ENCODE data around the gene UHMK1. TPM values are rescaled to one million over a fixed set of nuclear protein-coding genes. Genes with fewer than 3 reads are reported as not detected.

Gene UHMK1
- total RNA-seq, 2 donors from 2014 or later: 19.2 to 26.0 TPM

DNA sequence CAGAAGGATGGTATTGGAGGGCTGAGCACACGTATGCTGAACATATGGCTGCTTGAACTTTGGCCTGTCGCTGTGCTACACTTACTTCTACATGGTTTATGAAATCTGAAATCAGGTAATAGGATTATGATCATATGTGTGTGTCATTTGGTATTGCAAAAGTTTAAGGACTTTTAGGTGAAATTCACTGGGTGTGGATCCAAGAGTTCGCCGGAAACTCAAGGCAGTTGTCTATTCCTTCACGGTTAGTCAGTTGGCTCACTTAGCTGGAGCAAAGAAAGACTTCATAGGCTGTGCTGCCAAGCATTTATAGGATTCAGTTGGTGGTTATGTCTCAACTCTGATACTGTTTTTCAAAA, 64.8 kb downstream of the UHMK1 start:
- 78 to 88% methylated on average over 5 of the region's 5 CpGs for WGBS, 2 experiments (ENCODE audit: insufficient coverage in 1 of 2, insufficient read length in 1 of 2)
- peak overlapping the region; percentile 70 for H3K9ac ChIP-seq (ENCODE audit: extremely low read depth, low read length, poor library complexity, severe bottlenecking)
- H3K9me3 Mint-ChIP-seq: no peaks in the 10 kb centered on the region
- H3K4me3 ChIP-seq (ENCODE audit: low read length): peak overlapping the region; percentile 90
- TF ChIP-seq, protein P1, sequence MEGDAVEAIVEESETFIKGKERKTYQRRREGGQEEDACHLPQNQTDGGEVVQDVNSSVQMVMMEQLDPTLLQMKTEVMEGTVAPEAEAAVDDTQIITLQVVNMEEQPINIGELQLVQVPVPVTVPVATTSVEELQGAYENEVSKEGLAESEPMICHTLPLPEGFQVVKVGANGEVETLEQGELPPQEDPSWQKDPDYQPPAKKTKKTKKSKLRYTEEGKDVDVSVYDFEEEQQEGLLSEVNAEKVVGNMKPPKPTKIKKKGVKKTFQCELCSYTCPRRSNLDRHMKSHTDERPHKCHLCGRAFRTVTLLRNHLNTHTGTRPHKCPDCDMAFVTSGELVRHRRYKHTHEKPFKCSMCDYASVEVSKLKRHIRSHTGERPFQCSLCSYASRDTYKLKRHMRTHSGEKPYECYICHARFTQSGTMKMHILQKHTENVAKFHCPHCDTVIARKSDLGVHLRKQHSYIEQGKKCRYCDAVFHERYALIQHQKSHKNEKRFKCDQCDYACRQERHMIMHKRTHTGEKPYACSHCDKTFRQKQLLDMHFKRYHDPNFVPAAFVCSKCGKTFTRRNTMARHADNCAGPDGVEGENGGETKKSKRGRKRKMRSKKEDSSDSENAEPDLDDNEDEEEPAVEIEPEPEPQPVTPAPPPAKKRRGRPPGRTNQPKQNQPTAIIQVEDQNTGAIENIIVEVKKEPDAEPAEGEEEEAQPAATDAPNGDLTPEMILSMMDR (conservative IDR thresholded peaks at IDR 0.05): no peak
- no peaks in the 10 kb centered on the region for H3K27me3 Mint-ChIP-seq (ENCODE audit: insufficient read depth)
- H3K27ac Mint-ChIP-seq: peak overlapping the region; percentile 37
- no peaks in the 10 kb centered on the region for H3K4me1 ChIP-seq (ENCODE audit: control insufficient read depth, insufficient read depth, low read length)
- peaks cover 26% of the 10 kb centered on the region for H3K4me1 Mint-ChIP-seq
- peak overlapping the region; percentile 70 for H3K4me3 Mint-ChIP-seq
- H3K27ac ChIP-seq (ENCODE audit: low read depth, low read length): no peak overlapping the region
- H3K36me3 Mint-ChIP-seq (ENCODE audit: low read depth): peaks cover 8% of the 10 kb centered on the region
- H3K27me3 ChIP-seq (ENCODE audit: control insufficient read depth, insufficient read depth, low read length, poor library complexity, severe bottlenecking): no peaks in the 10 kb centered on the region
- H3K9me3 ChIP-seq (ENCODE audit: control insufficient read depth, low read length): no peaks in the 10 kb centered on the region
- H3K36me3 ChIP-seq (ENCODE audit: control insufficient read depth, insufficient read depth, low read length): peaks cover 9% of the 10 kb centered on the region
- no peak for DNase-seq

DNA sequence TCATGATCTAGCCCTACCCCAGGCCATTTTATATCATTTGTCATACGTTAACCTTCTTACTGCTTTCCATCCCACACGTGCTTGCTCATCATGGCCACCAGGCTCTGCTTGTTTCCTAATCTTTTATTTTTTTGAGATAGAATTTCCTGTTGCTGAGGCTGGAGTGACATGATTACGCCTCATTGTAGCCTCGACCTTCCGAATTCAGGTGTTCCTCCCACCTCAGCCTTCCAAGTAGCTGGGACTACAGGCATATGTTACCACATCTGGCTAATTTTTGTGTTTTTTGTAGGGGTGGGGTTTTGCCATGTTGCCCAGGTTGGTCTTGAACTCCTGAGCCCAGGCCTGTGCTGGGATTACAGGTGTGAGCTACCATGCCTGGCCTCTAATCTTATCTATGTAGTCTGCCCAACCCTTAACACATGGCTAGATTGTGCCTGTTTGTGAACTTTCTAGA, 67.2 kb downstream of the UHMK1 start:
- Mint-ChIP-seq H3K4me3 (no peak overlapping the region), H3K27ac (no peak overlapping the region), H3K27me3 (ENCODE audit: insufficient read depth) (no peaks in the 10 kb centered on the region), H3K9me3 (no peaks in the 10 kb centered on the region), H3K4me1 (peaks cover 26% of the 10 kb centered on the region), H3K36me3 (ENCODE audit: low read depth) (peaks cover 17% of the 10 kb centered on the region)
- H3K27me3 ChIP-seq (ENCODE audit: control insufficient read depth, insufficient read depth, low read length, poor library complexity, severe bottlenecking): no peaks in the 10 kb centered on the region
- no peak overlapping the region for H3K4me3 ChIP-seq (ENCODE audit: low read length)
- DNase-seq: no peak
- 60 to 95% methylated on average over 1 to 5 of the region's 5 CpGs for WGBS, 2 experiments (ENCODE audit: insufficient coverage in 1 of 2, insufficient read length in 1 of 2)
- peaks cover 14% of the 10 kb centered on the region for H3K36me3 ChIP-seq (ENCODE audit: control insufficient read depth, insufficient read depth, low read length)
- H3K27ac ChIP-seq (ENCODE audit: low read depth, low read length): no peak overlapping the region
- H3K9ac ChIP-seq (ENCODE audit: extremely low read depth, low read length, poor library complexity, severe bottlenecking): no peak overlapping the region
- H3K9me3 ChIP-seq (ENCODE audit: control insufficient read depth, low read length): no peaks in the 10 kb centered on the region
- no peaks in the 10 kb centered on the region for H3K4me1 ChIP-seq (ENCODE audit: control insufficient read depth, insufficient read depth, low read length)
- TF ChIP-seq, protein P1 (conservative IDR thresholded peaks at IDR 0.05): peak; percentile 37

GRCh38 chr1:162565460-162565859, 67.8 kb downstream of the UHMK1 start:
- Histone ChIP-seq H3K27me3 (ENCODE audit: control insufficient read depth, insufficient read depth, low read length, poor library complexity, severe bottlenecking) (no peaks in the 10 kb centered on the region), H3K4me1 (ENCODE audit: control insufficient read depth, insufficient read depth, low read length) (no peaks in the 10 kb centered on the region), H3K9me3 (ENCODE audit: control insufficient read depth, low read length) (no peaks in the 10 kb centered on the region), H3K36me3 (ENCODE audit: control insufficient read depth, insufficient read depth, low read length) (peaks cover 14% of the 10 kb centered on the region), H3K4me3 (ENCODE audit: low read length) (no peak overlapping the region), H3K9ac (ENCODE audit: extremely low read depth, low read length, poor library complexity, severe bottlenecking) (no peak overlapping the region), H3K27ac (ENCODE audit: low read depth, low read length) (no peak overlapping the region)
- TF ChIP-seq, protein P1 (conservative IDR thresholded peaks at IDR 0.05): no peak
- Mint-ChIP-seq H3K9me3 (no peaks in the 10 kb centered on the region), H3K36me3 (ENCODE audit: low read depth) (peaks cover 20% of the 10 kb centered on the region), H3K27ac (no peak overlapping the region), H3K4me3 (no peak overlapping the region), H3K4me1 (peaks cover 29% of the 10 kb centered on the region), H3K27me3 (ENCODE audit: insufficient read depth) (no peaks in the 10 kb centered on the region)
- DNase-seq: no peak
